GM04504 (cell line): ENCODE measurements around the gene NPB.

ENCODE experiments used
- DNase-seq: peaks from one replicate; pipeline ENCODE4 v3.0.0-alpha.2; 2012; ENCODE audit warnings: low read depth

The NPB gene

GRCh38 chr17:81941484-81942166, 39.6 kb downstream of the NPB start:
- DNase-seq = no peak

- DNase-seq = no peak
Observed at GRCh38 chr17:81942167-81942553, 40.1 kb downstream of the NPB start.

DNA sequence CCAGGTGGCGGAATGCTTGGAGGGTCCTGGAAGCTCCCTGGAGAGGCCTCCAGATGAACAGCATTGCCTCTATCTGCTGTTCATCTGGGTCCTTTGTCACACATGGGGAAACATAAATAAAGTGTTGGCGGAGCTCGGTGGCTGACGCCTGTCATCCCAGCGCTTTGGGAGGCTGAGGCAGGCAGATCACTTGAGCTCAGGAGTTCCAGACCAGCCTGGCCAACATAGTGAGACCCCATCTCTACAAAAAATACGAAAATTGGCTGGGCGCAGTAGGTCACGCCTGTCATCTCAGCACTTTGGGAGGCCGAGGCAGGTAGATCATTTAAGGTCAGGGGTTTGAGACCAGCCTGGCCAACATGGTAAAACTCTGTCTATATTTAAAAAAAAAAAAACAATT, 42.8 kb downstream of the NPB start:
- DNase-seq = no peak

- DNase-seq = no peak
Observed at GRCh38 chr17:81947189-81947588, 45.2 kb downstream of the NPB start, which contains the start of gene MYADML2. TSS of gene MYADML2 (minus strand) at chr17:81947233. CDS start at chr17:81941741, 5,492 bp downstream.

- no peak for DNase-seq
Observed at GRCh38 chr17:81948635-81949378, 46.8 kb downstream of the NPB start.

- no peak for DNase-seq
Observed at GRCh38 chr17:81950501-81950900, 48.5 kb downstream of the NPB start.

DNA sequence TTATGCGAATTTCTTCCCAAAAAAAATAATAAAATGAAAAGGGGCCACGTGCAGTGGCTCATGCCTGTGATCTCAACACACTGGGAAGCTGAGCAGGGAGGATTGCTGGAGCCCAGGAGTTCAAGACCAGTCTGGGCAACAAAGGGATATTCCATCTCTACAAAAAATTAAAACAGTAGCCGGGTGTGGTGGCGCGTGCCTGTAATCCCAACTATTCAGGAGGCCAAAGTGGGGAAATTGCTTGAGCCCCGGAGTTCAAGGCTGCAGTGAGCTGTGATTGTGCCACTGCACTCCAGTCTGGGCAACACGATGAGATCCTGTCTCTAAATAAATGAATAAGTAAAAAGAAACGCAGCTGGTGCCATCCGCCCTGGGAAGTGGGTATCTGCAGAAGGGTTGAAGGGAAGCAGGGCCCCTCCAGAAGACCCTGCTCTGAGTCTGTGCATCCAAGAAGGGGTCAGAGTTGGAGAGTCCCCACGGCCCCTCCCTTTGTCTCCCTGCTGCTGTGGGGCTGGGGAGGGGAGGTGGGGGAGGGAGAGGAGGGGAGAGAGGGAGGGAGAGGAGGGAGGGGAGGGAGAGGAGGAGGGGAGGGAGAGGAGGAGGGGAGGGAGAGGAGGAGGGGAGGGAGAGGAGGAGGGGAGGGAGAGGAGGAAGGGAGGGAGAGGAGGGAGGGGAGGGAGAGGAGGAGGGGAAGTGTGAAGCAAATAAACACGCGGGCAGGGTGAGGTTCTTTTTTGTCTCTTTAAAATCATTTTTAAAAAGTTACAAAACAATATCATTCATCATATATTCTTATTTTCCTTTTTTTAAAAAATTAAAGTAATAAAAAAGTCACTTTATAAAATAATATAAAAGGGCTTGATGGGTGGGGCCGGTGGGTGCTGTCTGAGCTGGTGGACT, 50.0 kb downstream of the NPB start:
- DNase-seq = no peak
